ENCODE results near the gene FGFR3. TPM values are rescaled to one million over a fixed set of nuclear protein-coding genes. Genes with fewer than 3 reads are reported as not detected.

The FGFR3 gene
- total and polyA plus RNA-seq, 9 of the 15 experiments (the other 6 are each of a cell fraction or from before 2014, with no cell fraction given): 1.2 to 60.4 (median 12.7) TPM

- TF ChIP-seq SIN3A (IDR thresholded peaks at IDR 0.05; ENCODE audit: borderline replicate concordance in 2 of 2, control insufficient read depth in 1 of 2, low read depth in 2 of 2, low read length in 2 of 2): 0 out of 4 replicates have a peak, but pooled peaks of 1 of the 2 experiments have one; percentile 17
- TF ChIP-seq SAFB (IDR thresholded peaks at IDR 0.05; ENCODE audit: borderline replicate concordance, low read depth, low read length): no peak
- no peak for TF ChIP-seq ZNF609 (CRISPR knock-in tag; IDR thresholded peaks at IDR 0.05; ENCODE audit: borderline replicate concordance)
- TF ChIP-seq ZNF175 (CRISPR knock-in tag; IDR thresholded peaks at IDR 0.05; ENCODE audit: low read depth): no peak
- no peak for TF ChIP-seq SIN3B (IDR thresholded peaks at IDR 0.05; ENCODE audit: low read depth)
- no peak for TF ChIP-seq KLF1 (tag; IDR thresholded peaks at IDR 0.05)
- TF ChIP-seq SMARCA4 (IDR thresholded peaks at IDR 0.05): no peak
- TF ChIP-seq MXD1 (CRISPR knock-in tag; IDR thresholded peaks at IDR 0.05; ENCODE audit: borderline replicate concordance, poor library complexity, severe bottlenecking): no peak
- peak; percentile 43; the same call in 1 of the 2 replicates for TF ChIP-seq ZNF740 (CRISPR knock-in tag; IDR thresholded peaks at IDR 0.05)
- no peak for TF ChIP-seq ZNF740 (tag; IDR thresholded peaks at IDR 0.05)
- TF ChIP-seq ZNF639 (CRISPR knock-in tag; conservative IDR thresholded peaks at IDR 0.05 in 1 of 2, IDR thresholded peaks at IDR 0.05 in 1 of 2): no peak
- no peak for TF ChIP-seq THAP12 (CRISPR knock-in tag; IDR thresholded peaks at IDR 0.05)
- no peak for TF ChIP-seq ESRRB (CRISPR knock-in tag; IDR thresholded peaks at IDR 0.05; ENCODE audit: borderline replicate concordance)
- TF ChIP-seq EP300 (IDR thresholded peaks at IDR 0.05; ENCODE audit: low read length): no peak
- TF ChIP-seq CAMTA2 (CRISPR knock-in tag; conservative IDR thresholded peaks at IDR 0.05): no peak
- TF ChIP-seq ZNF324 (CRISPR knock-in tag; IDR thresholded peaks at IDR 0.05): no peak
- no peak for TF ChIP-seq RBBP5 (IDR thresholded peaks at IDR 0.05; ENCODE audit: borderline replicate concordance, insufficient read depth, low read length, poor library complexity, severe bottlenecking)
Measured at GRCh38 chr4:1746265-1746691, 46.8 kb upstream of the FGFR3 start (continued).
